ENCODE results near the gene EGFLAM. TPM values are rescaled to one million over a fixed set of nuclear protein-coding genes. Genes with fewer than 3 reads are reported as not detected.

Gene EGFLAM
- total and polyA plus RNA-seq, 2 donors (not counting 3 experiments of a cell fraction or from before 2014, with no cell fraction given): 1.2 to 2.7 TPM

- no peaks in the 10 kb centered on the region for H3K4me1 ChIP-seq (ENCODE audit: control insufficient read depth, extremely low read depth, insufficient read depth, low read length)
- H3K27me3 ChIP-seq (ENCODE audit: control insufficient read depth in 2 of 2, insufficient read depth in 2 of 2, low read length in 2 of 2): no peaks in the 10 kb centered on the region
- DNase-seq (ENCODE audit: low read depth, low spot score) (no peak), FAIRE-seq (no peak)
- H3K36me3 ChIP-seq (ENCODE audit: control insufficient read depth in 2 of 2, extremely low read depth in 1 of 2, insufficient read depth in 2 of 2, low read length in 2 of 2): no peaks in the 10 kb centered on the region
- CTCF ChIA-PET: interaction anchor here (1.0 to 7.4 kb wide), 5 partner anchors 13 to 366 kb away, joined by 3 to 501 read pairs (median 4); no protein-coding TSS in a partner anchor
- intact Hi-C loops (cut with micrococcal nuclease) (no loop called here), dilution Hi-C loops (cut with MboI; ENCODE audit: extremely low pct_ligation_motif_present, low sequenced_read_pairs) (loop anchor here (25.0 kb wide), 1 partner anchor 366 kb away; no protein-coding TSS in a partner anchor)
- H3K9me3 ChIP-seq (replicated peaks; ENCODE audit: control insufficient read depth, insufficient read depth, low read length): no peaks in the 10 kb centered on the region
- no peak for TF ChIP-seq MYC (IDR thresholded peaks at IDR 0.05; ENCODE audit: low read depth, low read length)
- POLR2A ChIA-PET: interaction anchor here (0.6 kb wide), 1 partner anchor 279 kb away, joined by 4 read pairs; no protein-coding TSS in a partner anchor
- no peak overlapping the region for H3K9ac ChIP-seq (replicated peaks; ENCODE audit: extremely low read depth, insufficient read depth, low read length)
- H3K79me2 ChIP-seq (ENCODE audit: control insufficient read depth, insufficient read depth, low read length): no peaks in the 10 kb centered on the region
- no peaks in the 10 kb centered on the region for H3K9me1 ChIP-seq (replicated peaks; ENCODE audit: control insufficient read depth, extremely low read depth, insufficient read depth, low read length)
- H4K20me1 ChIP-seq (replicated peaks; ENCODE audit: control insufficient read depth, extremely low read depth, insufficient read depth, low read length): no peaks in the 10 kb centered on the region
- H3K27ac ChIP-seq (ENCODE audit: insufficient read depth, low read depth, low read length): no peak overlapping the region
- peak overlapping the region in 1 of 3 experiments; percentile 14 for H3K4me3 ChIP-seq (replicated peaks in 1 of 3; ENCODE audit: insufficient read depth in 1 of 3, low read depth in 1 of 3, low read length in 3 of 3)
- no peak overlapping the region for H3K4me2 ChIP-seq (ENCODE audit: insufficient read depth, low read length)
- BruUV-seq (replicated peaks): no TSS peak
- no peak overlapping the region for H2AFZ ChIP-seq (ENCODE audit: low read depth, low read length)
These were observed 187.7 kb downstream of the EGFLAM start for GRCh38 chr5:38446029-38446522.

GRCh38 chr5:38447056-38447455 lies 188.7 kb downstream of the EGFLAM start:
- no peak for TF ChIP-seq EZH2 (IDR thresholded peaks at IDR 0.05; ENCODE audit: borderline replicate concordance, low read depth, low read length, severe bottlenecking)
- FAIRE-seq (no peak), DNase-seq (ENCODE audit: low read depth, low spot score) (no peak)
- ChIA-PET POLR2A (no interaction called here), CTCF (interaction anchor here (0.9 to 3.1 kb wide), 6 partner anchors 17 to 363 kb away, joined by 3 to 10 read pairs (median 3); no protein-coding TSS in a partner anchor)
- H3K9ac ChIP-seq (replicated peaks; ENCODE audit: extremely low read depth, insufficient read depth, low read length): no peak overlapping the region
- no peak overlapping the region for H3K4me3 ChIP-seq (replicated peaks in 1 of 3; ENCODE audit: insufficient read depth in 1 of 3, low read depth in 1 of 3, low read length in 3 of 3)
- BruUV-seq (replicated peaks): no TSS peak
- no peak overlapping the region for H3K27ac ChIP-seq (ENCODE audit: insufficient read depth, low read depth, low read length)
- H3K9me1 ChIP-seq (replicated peaks; ENCODE audit: control insufficient read depth, extremely low read depth, insufficient read depth, low read length): no peaks in the 10 kb centered on the region
- H3K4me2 ChIP-seq (ENCODE audit: insufficient read depth, low read length): no peak overlapping the region
- dilution Hi-C loops (cut with MboI; ENCODE audit: extremely low pct_ligation_motif_present, low sequenced_read_pairs): loop anchor here (25.0 kb wide), 1 partner anchor 365 kb away; no protein-coding TSS in a partner anchor
- no peaks in the 10 kb centered on the region for H3K27me3 ChIP-seq (ENCODE audit: control insufficient read depth in 2 of 2, insufficient read depth in 2 of 2, low read length in 2 of 2)
- H3K9me3 ChIP-seq (replicated peaks; ENCODE audit: control insufficient read depth, insufficient read depth, low read length): no peaks in the 10 kb centered on the region
- no peaks in the 10 kb centered on the region for H3K4me1 ChIP-seq (ENCODE audit: control insufficient read depth, extremely low read depth, insufficient read depth, low read length)
- intact Hi-C loops (cut with micrococcal nuclease): no loop called here
- H3K79me2 ChIP-seq (ENCODE audit: control insufficient read depth, insufficient read depth, low read length): no peaks in the 10 kb centered on the region
- no peaks in the 10 kb centered on the region for H3K36me3 ChIP-seq (ENCODE audit: control insufficient read depth in 2 of 2, extremely low read depth in 1 of 2, insufficient read depth in 2 of 2, low read length in 2 of 2)
- H4K20me1 ChIP-seq (replicated peaks; ENCODE audit: control insufficient read depth, extremely low read depth, insufficient read depth, low read length): no peaks in the 10 kb centered on the region
- H2AFZ ChIP-seq (ENCODE audit: low read depth, low read length): no peak overlapping the region
